ENCODE data around the gene TOR1AIP2. TPM values are rescaled to one million over a fixed set of nuclear protein-coding genes. Genes with fewer than 3 reads are reported as not detected.
"Not testable (repeated sequence)": the region's sequence is repeated elsewhere in the genome, so short reads cannot be mapped to it uniquely, and the experiment has no call there.

Gene TOR1AIP2
- total and polyA plus RNA-seq, 2 of the 13 experiments (the other 11 are each of a cell fraction or from before 2014, with no cell fraction given) = 35.2 to 65.8 TPM

DNA sequence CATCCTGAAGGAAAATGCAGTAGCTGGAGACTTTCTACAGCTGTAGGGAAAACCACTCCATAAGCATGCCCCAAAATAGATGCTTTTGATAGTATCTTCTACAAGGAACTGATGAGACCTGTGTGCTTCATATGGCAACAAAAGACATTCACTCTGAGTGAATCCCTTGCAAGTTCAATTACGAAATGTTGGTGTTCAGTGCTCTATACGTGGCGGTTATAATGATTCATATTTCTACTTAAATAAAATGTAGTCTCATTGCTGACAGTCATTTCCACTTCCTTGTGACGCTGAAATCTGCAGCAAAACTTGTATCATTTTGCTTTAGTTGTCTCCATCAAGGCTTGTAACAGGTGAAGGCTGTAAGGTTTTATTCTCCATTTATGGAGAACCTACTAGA lies 20.6 kb downstream of the TOR1AIP2 start (continued):
- no peak for TF ChIP-seq KAT8 (CRISPR knock-in tag; IDR thresholded peaks at IDR 0.05)

DNA sequence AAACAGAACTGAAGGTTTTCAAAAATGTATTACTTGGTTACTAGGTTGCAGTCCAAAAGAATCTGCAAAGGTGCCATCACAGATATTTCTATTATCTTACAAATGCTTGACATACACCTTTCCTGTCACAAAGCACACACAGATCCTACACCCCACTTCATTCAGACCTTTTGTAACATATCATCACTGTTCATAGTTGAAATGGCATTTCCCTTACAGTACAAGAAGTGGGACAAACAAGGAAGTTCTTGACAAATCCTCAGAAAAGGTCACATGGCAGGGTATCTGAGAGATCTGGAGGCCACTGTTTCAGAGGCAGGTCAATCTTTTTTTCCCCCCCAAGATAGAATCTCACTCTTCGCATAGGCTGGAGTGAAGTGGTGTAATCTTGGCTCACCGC lies 21.3 kb downstream of the TOR1AIP2 start:
- Histone ChIP-seq H3K4me3 (replicated peaks in 1 of 3; ENCODE audit: insufficient read depth in 1 of 3, low read depth in 2 of 3, low read length in 3 of 3) (no peak overlapping the region), H3K9me3 (ENCODE audit: low read length) (no peaks in the 10 kb centered on the region), H3K79me2 (ENCODE audit: insufficient read depth, low read length) (no peaks in the 10 kb centered on the region), H3K27me3 (ENCODE audit: control insufficient read depth in 1 of 2, insufficient read depth in 2 of 2, low read length in 2 of 2) (no peaks in the 10 kb centered on the region), H3K36me3 (replicated peaks in 1 of 2; ENCODE audit: control insufficient read depth in 1 of 2, insufficient read depth in 2 of 2, low read length in 2 of 2) (peaks cover 5 to 10% of the 10 kb centered on the region in 2 experiments; a peak in 3 of 5 replicates), H3K27ac (ENCODE audit: extremely low read length, insufficient read depth, low read length) (no peak overlapping the region), H3K4me1 (ENCODE audit: insufficient read depth, low read length) (no peaks in the 10 kb centered on the region), H4K20me1 (ENCODE audit: insufficient read depth, low read length) (0 out of 2 replicates have a peak, but pooled peaks cover 3% of the 10 kb centered on the region), H3K9ac (ENCODE audit: insufficient read depth, low read depth, low read length) (no peak overlapping the region), H2AFZ (ENCODE audit: low read length) (no peak overlapping the region), H3K4me2 (ENCODE audit: low read depth, low read length) (no peak overlapping the region)
- in situ Hi-C loops (cut with HindIII; ENCODE audit: extremely low pct_ligation_motif_present, low pct_unique_long_range_greater_than_20kb) = no loop called here
- no TSS peak for BruUV-seq (replicated peaks)
- TF ChIP-seq ZNF768 (CRISPR knock-in tag; IDR thresholded peaks at IDR 0.05) (no peak), ZNF891 (CRISPR knock-in tag; IDR thresholded peaks at IDR 0.05) (no peak), IRX3 (CRISPR knock-in tag; IDR thresholded peaks at IDR 0.05; ENCODE audit: borderline replicate concordance, low read depth) (no peak)
- TF ChIP-seq, protein P1, sequence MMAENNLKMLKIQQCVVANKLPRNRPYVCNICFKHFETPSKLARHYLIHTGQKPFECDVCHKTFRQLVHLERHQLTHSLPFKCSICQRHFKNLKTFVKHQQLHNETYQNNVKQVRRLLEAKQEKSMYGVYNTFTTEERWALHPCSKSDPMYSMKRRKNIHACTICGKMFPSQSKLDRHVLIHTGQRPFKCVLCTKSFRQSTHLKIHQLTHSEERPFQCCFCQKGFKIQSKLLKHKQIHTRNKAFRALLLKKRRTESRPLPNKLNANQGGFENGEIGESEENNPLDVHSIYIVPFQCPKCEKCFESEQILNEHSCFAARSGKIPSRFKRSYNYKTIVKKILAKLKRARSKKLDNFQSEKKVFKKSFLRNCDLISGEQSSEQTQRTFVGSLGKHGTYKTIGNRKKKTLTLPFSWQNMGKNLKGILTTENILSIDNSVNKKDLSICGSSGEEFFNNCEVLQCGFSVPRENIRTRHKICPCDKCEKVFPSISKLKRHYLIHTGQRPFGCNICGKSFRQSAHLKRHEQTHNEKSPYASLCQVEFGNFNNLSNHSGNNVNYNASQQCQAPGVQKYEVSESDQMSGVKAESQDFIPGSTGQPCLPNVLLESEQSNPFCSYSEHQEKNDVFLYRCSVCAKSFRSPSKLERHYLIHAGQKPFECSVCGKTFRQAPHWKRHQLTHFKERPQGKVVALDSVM (CRISPR knock-in tag; IDR thresholded peaks at IDR 0.05) = no peak
- ChIA-PET POLR2A (no interaction called here), CTCF (ENCODE audit: low intra/inter-chr PET ratio, low total read pairs) (no interaction called here)
- intact Hi-C loops (cut with micrococcal nuclease; ENCODE audit: unreplicated experiment) = no loop called here
- FAIRE-seq = no peak
- no peak for ATAC-seq
- whole genome bisulfite sequencing (ENCODE audit: low lambda C conversion rate) = 96% methylated on average over 2 of the region's 2 CpGs
- no peak for DNase-seq (ENCODE audit: low spot score)

DNA sequence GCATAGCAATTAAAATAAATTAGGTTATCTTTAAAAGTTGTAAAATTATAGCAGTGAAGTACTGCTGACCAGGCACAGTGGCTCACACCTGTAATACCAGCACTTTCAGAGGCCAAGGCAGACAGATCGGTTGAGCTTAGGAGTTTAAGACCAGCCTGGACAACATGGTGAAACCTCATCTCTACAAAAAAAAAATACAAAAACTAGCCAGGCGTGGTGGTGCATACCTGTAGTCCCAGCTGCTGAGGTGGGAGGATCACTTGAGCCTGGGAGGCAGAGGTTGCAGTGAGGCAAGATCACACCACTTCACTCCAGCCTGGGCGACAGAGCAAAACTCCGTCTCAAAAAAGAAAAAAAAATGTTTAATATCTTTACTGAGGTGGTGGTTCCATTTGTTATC lies 21.8 kb downstream of the TOR1AIP2 start:
- H3K79me2 ChIP-seq (ENCODE audit: insufficient read depth, low read length); intact Hi-C loops (cut with micrococcal nuclease; ENCODE audit: unreplicated experiment); POLR2A ChIA-PET; CTCF ChIA-PET (ENCODE audit: low intra/inter-chr PET ratio, low total read pairs); H3K4me3 ChIP-seq (replicated peaks in 1 of 3; ENCODE audit: insufficient read depth in 1 of 3, low read depth in 2 of 3, low read length in 3 of 3); DNase-seq (ENCODE audit: low spot score); H3K4me1 ChIP-seq (ENCODE audit: insufficient read depth, low read length); H4K20me1 ChIP-seq (ENCODE audit: insufficient read depth, low read length); in situ Hi-C loops (cut with HindIII; ENCODE audit: extremely low pct_ligation_motif_present, low pct_unique_long_range_greater_than_20kb); BruUV-seq (replicated peaks); H3K9ac ChIP-seq (ENCODE audit: insufficient read depth, low read depth, low read length); FAIRE-seq; H3K27me3 ChIP-seq (ENCODE audit: control insufficient read depth in 1 of 2, insufficient read depth in 2 of 2, low read length in 2 of 2); H2AFZ ChIP-seq (ENCODE audit: low read length); H3K27ac ChIP-seq (ENCODE audit: extremely low read length, insufficient read depth, low read length); ATAC-seq; H3K9me3 ChIP-seq (ENCODE audit: low read length); H3K4me2 ChIP-seq (ENCODE audit: low read depth, low read length): not testable (repeated sequence)
- 96% methylated on average over 4 of the region's 4 CpGs for WGBS (ENCODE audit: low lambda C conversion rate)
- peaks cover 5 to 13% of the 10 kb centered on the region in 2 experiments; a peak in 4 of 5 replicates for H3K36me3 ChIP-seq (replicated peaks in 1 of 2; ENCODE audit: control insufficient read depth in 1 of 2, insufficient read depth in 2 of 2, low read length in 2 of 2)

Data from HepG2 (cell line).